ENCODE data around the gene ENTHD1.
"Not testable (repeated sequence)": the region's sequence is repeated elsewhere in the genome, so short reads cannot be mapped to it uniquely, and the experiment has no call there.

ENTHD1 gene

GRCh38 chr22:39923696-39924095 lies 30.1 kb upstream of the ENTHD1 start:
- no peak for DNase-seq

GRCh38 chr22:39920134-39920743 lies 26.7 kb upstream of the ENTHD1 start:
- no peak for DNase-seq

GRCh38 chr22:39917776-39918495 lies 24.4 kb upstream of the ENTHD1 start:
- DNase-seq: no peak

GRCh38 chr22:39917197-39917643 lies 23.7 kb upstream of the ENTHD1 start:
- no peak for DNase-seq

- DNase-seq: no peak
Measured at GRCh38 chr22:39916496-39916895, 22.9 kb upstream of the ENTHD1 start.

GRCh38 chr22:39915295-39915726 lies 21.8 kb upstream of the ENTHD1 start:
- no peak for DNase-seq

- no peak for DNase-seq
Measured at GRCh38 chr22:39914584-39914983, 21.0 kb upstream of the ENTHD1 start.

GRCh38 chr22:39913886-39914285 lies 20.3 kb upstream of the ENTHD1 start:
- no peak for DNase-seq

GRCh38 chr22:39913321-39913720 lies 19.8 kb upstream of the ENTHD1 start:
- DNase-seq: no peak

GRCh38 chr22:39910876-39911613 lies 17.5 kb upstream of the ENTHD1 start:
- DNase-seq: no peak

- DNase-seq: no peak
Measured at GRCh38 chr22:39908737-39909136, 15.2 kb upstream of the ENTHD1 start.

- DNase-seq: no peak
Measured at GRCh38 chr22:39908136-39908535, 14.6 kb upstream of the ENTHD1 start.

- no peak for DNase-seq
Measured at GRCh38 chr22:39907605-39908097, 14.1 kb upstream of the ENTHD1 start.

- no peak for DNase-seq
Measured at GRCh38 chr22:39907047-39907446, 13.5 kb upstream of the ENTHD1 start.

- DNase-seq: no peak
Measured at GRCh38 chr22:39906207-39906606, 12.6 kb upstream of the ENTHD1 start.

- no peak for DNase-seq
Measured at GRCh38 chr22:39905687-39906086, 12.1 kb upstream of the ENTHD1 start.

- no peak for DNase-seq
Measured at GRCh38 chr22:39904862-39905261, 11.3 kb upstream of the ENTHD1 start.

GRCh38 chr22:39904024-39904423 lies 10.5 kb upstream of the ENTHD1 start:
- DNase-seq: not testable (repeated sequence)

- DNase-seq: no peak
Measured at GRCh38 chr22:39901565-39902146, 8.1 kb upstream of the ENTHD1 start.

GRCh38 chr22:39900306-39901227 lies 7.0 kb upstream of the ENTHD1 start, which contains the start of gene GRAP2:
Gene GRAP2, plus strand, starts transcription at chr22:39901084. Its CDS starts 46,023 bp downstream, at chr22:39947107.
- no peak for DNase-seq

GRCh38 chr22:39898997-39899396 lies 5.4 kb upstream of the ENTHD1 start:
- no peak for DNase-seq

- DNase-seq: no peak
Measured at GRCh38 chr22:39897841-39898240, 4.3 kb upstream of the ENTHD1 start.
